Measurements from ENCODE around the gene CHST3.

CHST3 gene

GRCh38 chr10:71998119-71998839 lies 34.1 kb downstream of the CHST3 start:
- DNase-seq (ENCODE audit: insufficient read length, low spot score) (no peak), FAIRE-seq (no peak)
- TF ChIP-seq POLR2A (IDR thresholded peaks at IDR 0.05; ENCODE audit: low read depth, low read length): no peak
- TF ChIP-seq SPI1 (IDR thresholded peaks at IDR 0.05; ENCODE audit: low read depth, low read length): no peak
- TF ChIP-seq TAF1 (IDR thresholded peaks at IDR 0.05; ENCODE audit: low read depth, low read length): no peak
- no peak for TF ChIP-seq POLR2AphosphoS5 (IDR thresholded peaks at IDR 0.05; ENCODE audit: low read depth, low read length)
- TF ChIP-seq PAX5 (IDR thresholded peaks at IDR 0.05; ENCODE audit: insufficient read depth, low read length, severe bottlenecking): no peak
- TF ChIP-seq POU2F2 (IDR thresholded peaks at IDR 0.05; ENCODE audit: low read depth, low read length): no peak

- no peak for TF ChIP-seq POU2F2 (IDR thresholded peaks at IDR 0.05; ENCODE audit: low read depth, low read length)
- FAIRE-seq: no peak
- no peak for DNase-seq (ENCODE audit: insufficient read length, low spot score)
These were observed 34.6 kb downstream of the CHST3 start for GRCh38 chr10:71998840-71999194.

GRCh38 chr10:71999360-72000072 lies 35.3 kb downstream of the CHST3 start:
- FAIRE-seq (no peak), DNase-seq (ENCODE audit: insufficient read length, low spot score) (no peak)
- TF ChIP-seq TAF1 (IDR thresholded peaks at IDR 0.05; ENCODE audit: low read depth, low read length): no peak
- TF ChIP-seq PAX5 (IDR thresholded peaks at IDR 0.05; ENCODE audit: insufficient read depth, low read length, severe bottlenecking): no peak
- no peak for TF ChIP-seq POU2F2 (IDR thresholded peaks at IDR 0.05; ENCODE audit: low read depth, low read length)
- TF ChIP-seq POLR2A (IDR thresholded peaks at IDR 0.05; ENCODE audit: low read depth, low read length): no peak
- no peak for TF ChIP-seq POLR2AphosphoS5 (IDR thresholded peaks at IDR 0.05; ENCODE audit: low read depth, low read length)
- TF ChIP-seq SPI1 (IDR thresholded peaks at IDR 0.05; ENCODE audit: low read depth, low read length): no peak

- FAIRE-seq (no peak), DNase-seq (ENCODE audit: insufficient read length, low spot score) (no peak)
- TF ChIP-seq POLR2AphosphoS5 (IDR thresholded peaks at IDR 0.05; ENCODE audit: low read depth, low read length): no peak
- TF ChIP-seq POLR2A (IDR thresholded peaks at IDR 0.05; ENCODE audit: low read depth, low read length): no peak
- TF ChIP-seq TAF1 (IDR thresholded peaks at IDR 0.05; ENCODE audit: low read depth, low read length): no peak
- no peak for TF ChIP-seq PAX5 (IDR thresholded peaks at IDR 0.05; ENCODE audit: insufficient read depth, low read length, severe bottlenecking)
- no peak for TF ChIP-seq POU2F2 (IDR thresholded peaks at IDR 0.05; ENCODE audit: low read depth, low read length)
- no peak for TF ChIP-seq SPI1 (IDR thresholded peaks at IDR 0.05; ENCODE audit: low read depth, low read length)
These were observed 36.2 kb downstream of the CHST3 start for GRCh38 chr10:72000073-72001032.

- TF ChIP-seq PAX5 (IDR thresholded peaks at IDR 0.05; ENCODE audit: insufficient read depth, low read length, severe bottlenecking): no peak
- TF ChIP-seq TAF1 (IDR thresholded peaks at IDR 0.05; ENCODE audit: low read depth, low read length): no peak
- no peak for TF ChIP-seq POLR2AphosphoS5 (IDR thresholded peaks at IDR 0.05; ENCODE audit: low read depth, low read length)
- TF ChIP-seq POLR2A (IDR thresholded peaks at IDR 0.05; ENCODE audit: low read depth, low read length): no peak
- no peak for TF ChIP-seq POU2F2 (IDR thresholded peaks at IDR 0.05; ENCODE audit: low read depth, low read length)
- TF ChIP-seq SPI1 (IDR thresholded peaks at IDR 0.05; ENCODE audit: low read depth, low read length): no peak
- FAIRE-seq: no peak
- no peak for DNase-seq (ENCODE audit: insufficient read length, low spot score)
These were observed 36.8 kb downstream of the CHST3 start for GRCh38 chr10:72001033-72001395.

GRCh38 chr10:72002354-72003295 lies 38.4 kb downstream of the CHST3 start:
- DNase-seq (ENCODE audit: insufficient read length, low spot score): no peak
- FAIRE-seq: no peak
- TF ChIP-seq POU2F2 (IDR thresholded peaks at IDR 0.05; ENCODE audit: low read depth, low read length) (no peak), TAF1 (IDR thresholded peaks at IDR 0.05; ENCODE audit: low read depth, low read length) (no peak), POLR2A (IDR thresholded peaks at IDR 0.05; ENCODE audit: low read depth, low read length) (no peak), POLR2AphosphoS5 (IDR thresholded peaks at IDR 0.05; ENCODE audit: low read depth, low read length) (no peak), SPI1 (IDR thresholded peaks at IDR 0.05; ENCODE audit: low read depth, low read length) (no peak), PAX5 (IDR thresholded peaks at IDR 0.05; ENCODE audit: insufficient read depth, low read length, severe bottlenecking) (no peak)

GRCh38 chr10:72006026-72006425 lies 41.8 kb downstream of the CHST3 start:
- DNase-seq (ENCODE audit: insufficient read length, low spot score) (peak; percentile 50), FAIRE-seq (peak; percentile 66)

GRCh38 chr10:72007246-72007892 lies 43.2 kb downstream of the CHST3 start:
- TF ChIP-seq PAX5 (IDR thresholded peaks at IDR 0.05; ENCODE audit: insufficient read depth, low read length, severe bottlenecking): no peak
- no peak for TF ChIP-seq POU2F2 (IDR thresholded peaks at IDR 0.05; ENCODE audit: low read depth, low read length)
- TF ChIP-seq TAF1 (IDR thresholded peaks at IDR 0.05; ENCODE audit: low read depth, low read length): no peak
- no peak for TF ChIP-seq SPI1 (IDR thresholded peaks at IDR 0.05; ENCODE audit: low read depth, low read length)
- TF ChIP-seq POLR2AphosphoS5 (IDR thresholded peaks at IDR 0.05; ENCODE audit: low read depth, low read length): no peak
- TF ChIP-seq POLR2A (IDR thresholded peaks at IDR 0.05; ENCODE audit: low read depth, low read length): no peak
- DNase-seq (ENCODE audit: insufficient read length, low spot score): no peak
- FAIRE-seq: no peak

More at GRCh38 chr10:72006026-72006425, 41.8 kb downstream of the CHST3 start:
- TF ChIP-seq POU2F2 (IDR thresholded peaks at IDR 0.05; ENCODE audit: low read depth, low read length): no peak
- no peak for TF ChIP-seq POLR2A (IDR thresholded peaks at IDR 0.05; ENCODE audit: low read depth, low read length)
- no peak for TF ChIP-seq PAX5 (IDR thresholded peaks at IDR 0.05; ENCODE audit: insufficient read depth, low read length, severe bottlenecking)
- no peak for TF ChIP-seq POLR2AphosphoS5 (IDR thresholded peaks at IDR 0.05; ENCODE audit: low read depth, low read length)
- TF ChIP-seq SPI1 (IDR thresholded peaks at IDR 0.05; ENCODE audit: low read depth, low read length): peak; percentile 89
- TF ChIP-seq TAF1 (IDR thresholded peaks at IDR 0.05; ENCODE audit: low read depth, low read length): no peak
